ENCODE measurements around the gene NPEPPS. TPM values are rescaled to one million over a fixed set of nuclear protein-coding genes. Genes with fewer than 3 reads are reported as not detected.

The NPEPPS gene
- total RNA-seq, 6 experiments from 2014 or later, result 88.8 to 101 (median 89.9) TPM

GRCh38 chr17:47634870-47635269 lies 104.0 kb downstream of the NPEPPS start:
- Mint-ChIP-seq H3K9me3 (no peaks in the 10 kb centered on the region), H3K36me3 (ENCODE audit: low read depth) (0 out of 2 replicates have a peak, but pooled peaks cover 4% of the 10 kb centered on the region), H3K27ac (no peak overlapping the region), H3K4me1 (ENCODE audit: low read depth) (no peaks in the 10 kb centered on the region), H3K27me3 (ENCODE audit: insufficient read depth) (peaks cover 2% of the 10 kb centered on the region), H3K4me3 (no peak overlapping the region)
- DNase-seq, result no peak
- TF ChIP-seq CTCF (IDR thresholded peaks at IDR 0.05), result no peak

- Mint-ChIP-seq H3K27me3 (ENCODE audit: insufficient read depth) (peaks cover 2% of the 10 kb centered on the region), H3K9me3 (no peaks in the 10 kb centered on the region), H3K4me3 (no peak overlapping the region), H3K4me1 (ENCODE audit: low read depth) (no peaks in the 10 kb centered on the region), H3K27ac (no peak overlapping the region), H3K36me3 (ENCODE audit: low read depth) (0 out of 2 replicates have a peak, but pooled peaks cover 4% of the 10 kb centered on the region)
- DNase-seq, result no peak
- TF ChIP-seq CTCF (IDR thresholded peaks at IDR 0.05), result no peak
These were observed 104.8 kb downstream of the NPEPPS start for GRCh38 chr17:47635734-47636133.

GRCh38 chr17:47636273-47637030 lies 105.5 kb downstream of the NPEPPS start:
- DNase-seq, result no peak
- H3K4me1 Mint-ChIP-seq (ENCODE audit: low read depth), result no peaks in the 10 kb centered on the region; the same call in 1 of the 2 replicates
- H3K27ac Mint-ChIP-seq, result no peak overlapping the region
- H3K27me3 Mint-ChIP-seq (ENCODE audit: insufficient read depth), result peaks cover 2% of the 10 kb centered on the region
- H3K9me3 Mint-ChIP-seq, result no peaks in the 10 kb centered on the region
- TF ChIP-seq CTCF (IDR thresholded peaks at IDR 0.05), result no peak
- H3K36me3 Mint-ChIP-seq (ENCODE audit: low read depth), result 0 out of 2 replicates have a peak, but pooled peaks cover 4% of the 10 kb centered on the region
- H3K4me3 Mint-ChIP-seq, result no peak overlapping the region

GRCh38 chr17:47638903-47639302 lies 108.0 kb downstream of the NPEPPS start:
- H3K4me1 Mint-ChIP-seq (ENCODE audit: low read depth), result peaks cover 11% of the 10 kb centered on the region
- no peak overlapping the region for H3K4me3 Mint-ChIP-seq
- H3K9me3 Mint-ChIP-seq, result no peaks in the 10 kb centered on the region
- no peak for DNase-seq
- H3K36me3 Mint-ChIP-seq (ENCODE audit: low read depth), result 0 out of 2 replicates have a peak, but pooled peaks cover 4% of the 10 kb centered on the region
- H3K27me3 Mint-ChIP-seq (ENCODE audit: insufficient read depth), result peaks cover 2% of the 10 kb centered on the region
- H3K27ac Mint-ChIP-seq, result no peak overlapping the region
- no peak for TF ChIP-seq CTCF (IDR thresholded peaks at IDR 0.05)

- peaks cover 11% of the 10 kb centered on the region for H3K4me1 Mint-ChIP-seq (ENCODE audit: low read depth)
- H3K36me3 Mint-ChIP-seq (ENCODE audit: low read depth), result 0 out of 2 replicates have a peak, but pooled peaks cover 4% of the 10 kb centered on the region
- no peak overlapping the region for H3K4me3 Mint-ChIP-seq
- DNase-seq, result no peak
- H3K27me3 Mint-ChIP-seq (ENCODE audit: insufficient read depth), result peaks cover 2% of the 10 kb centered on the region
- H3K9me3 Mint-ChIP-seq, result no peaks in the 10 kb centered on the region
- no peak overlapping the region for H3K27ac Mint-ChIP-seq
- no peak for TF ChIP-seq CTCF (IDR thresholded peaks at IDR 0.05)
These were observed 109.2 kb downstream of the NPEPPS start for GRCh38 chr17:47640076-47640475.

All from HFFc6 (cell line).